Osteocyte (in vitro differentiated cells): ENCODE results near the gene IRF7. TPM values are rescaled to one million over a fixed set of nuclear protein-coding genes. Genes with fewer than 3 reads are reported as not detected.

ENCODE experiments used
- DNase-seq: peaks from one replicate; pipeline ENCODE4 v3.0.0; 2021; ENCODE audit warnings: mixed read lengths; ENCODE audit not compliant: unreplicated experiment; ENCODE audit errors: extremely low spot score
- H3K27ac Mint-ChIP-seq: one replicate; pipeline ENCODE4 v1.8.0; 2021; ENCODE audit warnings: mild to moderate bottlenecking, mixed read lengths; ENCODE audit not compliant: unreplicated experiment
- H3K27me3 Mint-ChIP-seq: one replicate; pipeline ENCODE4 v1.8.0; 2021; ENCODE audit warnings: mixed read lengths; ENCODE audit not compliant: unreplicated experiment
- H3K36me3 Mint-ChIP-seq: one replicate; pipeline ENCODE4 v1.8.0; 2021; ENCODE audit warnings: mixed read lengths; ENCODE audit not compliant: unreplicated experiment
- H3K4me1 Mint-ChIP-seq: one replicate; pipeline ENCODE4 v1.8.0; 2021; ENCODE audit warnings: mixed read lengths; ENCODE audit not compliant: unreplicated experiment
- H3K4me3 Mint-ChIP-seq: one replicate; pipeline ENCODE4 v1.8.0; 2021; ENCODE audit warnings: mild to moderate bottlenecking, moderate library complexity, mixed read lengths; ENCODE audit not compliant: unreplicated experiment
- H3K9me3 Mint-ChIP-seq: one replicate; pipeline ENCODE4 v1.8.0; 2021; ENCODE audit warnings: mixed read lengths; ENCODE audit not compliant: unreplicated experiment
- total RNA-seq: library from RNA; stranded (reverse); gene quantifications from 2 replicates; pipeline ENCODE4 v1.2.1, GENCODE V29; 2021
- TF ChIP-seq, protein P1 (sequence below): fragments of 200-600 bp; sonication (generic); IDR thresholded peaks from 2 replicates; pipeline ENCODE4 v1.5.0; 2021; ENCODE audit warnings: antibody characterized with exemption, mild to moderate bottlenecking, moderate library complexity

The IRF7 gene
- total RNA-seq, 1 donor from 2014 or later: 15.4 TPM

DNA sequence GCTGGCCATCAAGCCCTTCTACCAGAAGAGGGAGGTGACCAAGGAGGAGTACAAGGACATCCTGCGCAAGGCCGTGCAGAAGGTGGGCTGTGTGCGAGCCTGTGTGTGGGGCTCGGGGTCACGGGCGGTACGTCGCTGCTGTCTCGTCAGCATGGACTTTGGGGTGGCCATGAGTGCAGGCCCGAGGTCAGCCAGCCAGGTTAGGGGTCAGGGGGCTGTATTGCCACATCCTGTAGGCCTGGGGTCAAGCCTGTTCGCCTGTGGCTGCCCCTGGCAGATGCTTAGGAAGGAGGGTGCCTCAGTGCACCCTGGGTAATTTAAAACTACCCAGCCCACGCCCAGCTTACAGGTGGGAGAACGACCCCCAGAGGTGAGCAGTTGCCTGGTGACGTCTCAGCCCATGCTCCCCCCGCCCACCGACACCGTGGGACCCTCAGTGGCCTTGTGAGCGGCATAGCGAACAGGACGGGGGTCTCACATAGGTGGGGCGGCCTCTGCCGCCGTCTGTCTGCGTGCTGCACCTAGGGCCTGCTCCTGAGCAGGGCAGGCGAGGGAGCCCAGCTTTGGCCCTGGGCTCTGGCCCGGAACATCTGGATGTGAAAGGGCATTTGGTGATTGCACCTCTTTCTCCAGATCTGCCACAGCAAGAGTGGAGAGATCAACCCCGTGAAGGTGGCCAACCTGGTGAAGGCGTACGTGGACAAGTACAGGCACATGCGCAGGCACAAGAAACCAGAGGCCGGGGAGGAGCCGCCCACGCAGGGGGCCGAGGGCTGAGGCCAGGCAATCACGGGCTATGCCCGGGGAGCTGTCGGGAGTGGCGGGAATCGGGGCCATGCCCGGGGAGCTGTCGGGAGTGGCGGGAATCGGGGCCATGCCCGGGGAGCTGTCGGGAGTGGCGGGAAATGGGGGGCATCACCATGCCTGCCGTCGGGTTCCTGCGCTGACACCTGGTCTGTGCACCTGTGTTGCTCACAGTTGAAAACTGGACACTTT is 4.5 kb downstream of the IRF7 start:
- Mint-ChIP-seq H3K9me3 (no peaks in the 10 kb centered on the region), H3K4me3 (no peak overlapping the region), H3K4me1 (peaks cover 10% of the 10 kb centered on the region), H3K27me3 (no peaks in the 10 kb centered on the region), H3K36me3 (peaks cover 24% of the 10 kb centered on the region), H3K27ac (no peak overlapping the region)
- DNase-seq: no peak
- TF ChIP-seq, protein P1, sequence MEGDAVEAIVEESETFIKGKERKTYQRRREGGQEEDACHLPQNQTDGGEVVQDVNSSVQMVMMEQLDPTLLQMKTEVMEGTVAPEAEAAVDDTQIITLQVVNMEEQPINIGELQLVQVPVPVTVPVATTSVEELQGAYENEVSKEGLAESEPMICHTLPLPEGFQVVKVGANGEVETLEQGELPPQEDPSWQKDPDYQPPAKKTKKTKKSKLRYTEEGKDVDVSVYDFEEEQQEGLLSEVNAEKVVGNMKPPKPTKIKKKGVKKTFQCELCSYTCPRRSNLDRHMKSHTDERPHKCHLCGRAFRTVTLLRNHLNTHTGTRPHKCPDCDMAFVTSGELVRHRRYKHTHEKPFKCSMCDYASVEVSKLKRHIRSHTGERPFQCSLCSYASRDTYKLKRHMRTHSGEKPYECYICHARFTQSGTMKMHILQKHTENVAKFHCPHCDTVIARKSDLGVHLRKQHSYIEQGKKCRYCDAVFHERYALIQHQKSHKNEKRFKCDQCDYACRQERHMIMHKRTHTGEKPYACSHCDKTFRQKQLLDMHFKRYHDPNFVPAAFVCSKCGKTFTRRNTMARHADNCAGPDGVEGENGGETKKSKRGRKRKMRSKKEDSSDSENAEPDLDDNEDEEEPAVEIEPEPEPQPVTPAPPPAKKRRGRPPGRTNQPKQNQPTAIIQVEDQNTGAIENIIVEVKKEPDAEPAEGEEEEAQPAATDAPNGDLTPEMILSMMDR: no peak

DNA sequence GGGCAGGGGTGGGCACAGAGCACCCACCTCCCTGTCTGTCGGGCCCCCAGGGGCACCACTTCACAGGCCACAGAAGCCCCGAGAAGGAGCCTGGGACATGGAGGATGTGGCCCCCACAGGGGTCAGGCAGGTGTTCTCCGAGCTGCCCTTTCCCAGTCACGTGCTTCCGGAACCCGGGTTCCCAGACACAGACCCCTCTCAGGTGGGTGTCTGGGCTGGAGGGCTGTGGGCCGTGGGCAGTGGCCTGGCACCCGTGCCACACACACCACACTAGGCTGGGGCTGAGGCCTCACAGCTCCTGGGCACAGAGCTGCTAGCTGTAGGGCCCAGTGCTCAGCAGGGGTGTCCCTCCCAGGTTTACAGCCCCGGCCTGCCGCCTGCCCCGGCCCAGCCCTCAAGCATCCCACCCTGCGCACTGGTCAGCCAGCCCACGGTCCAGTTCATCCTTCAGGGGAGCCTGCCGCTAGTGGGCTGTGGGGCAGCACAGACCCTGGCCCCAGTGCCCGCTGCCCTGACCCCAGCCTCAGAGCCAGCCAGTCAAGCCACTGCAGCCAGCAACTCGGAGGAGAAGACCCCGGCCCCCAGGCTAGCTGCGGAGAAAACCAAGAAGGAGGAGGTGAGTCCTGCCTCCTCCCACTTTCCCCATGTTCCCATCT is 5.5 kb downstream of the IRF7 start:
- no peak overlapping the region for H3K27ac Mint-ChIP-seq

DNA sequence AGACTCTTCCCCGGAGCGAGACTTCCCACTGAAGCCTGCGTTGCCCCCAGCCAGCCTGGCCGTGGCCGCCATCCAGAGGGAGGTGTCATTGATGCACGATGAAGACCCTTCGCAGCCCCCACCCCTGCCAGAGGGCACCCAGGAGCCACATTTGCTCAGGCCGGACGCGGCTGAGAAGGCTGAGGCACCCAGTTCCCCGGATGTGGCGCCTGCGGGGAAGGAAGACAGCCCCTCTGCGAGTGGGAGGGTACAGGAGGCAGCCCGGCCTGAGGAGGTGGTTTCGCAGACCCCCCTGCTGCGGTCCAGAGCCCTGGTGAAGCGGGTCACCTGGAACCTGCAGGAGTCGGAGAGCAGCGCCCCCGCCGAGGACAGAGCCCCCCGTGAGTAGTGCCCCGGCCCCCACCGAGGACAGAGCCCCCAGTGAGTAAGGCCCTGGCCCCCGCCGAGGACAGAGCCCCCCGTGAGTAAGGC is 6.4 kb downstream of the IRF7 start:
- peaks cover 28% of the 10 kb centered on the region for H3K36me3 Mint-ChIP-seq
- H3K4me3 Mint-ChIP-seq: no peak overlapping the region
- TF ChIP-seq, protein P1: no peak
- H3K4me1 Mint-ChIP-seq: peaks cover 2% of the 10 kb centered on the region
- no peak overlapping the region for H3K27ac Mint-ChIP-seq
- no peaks in the 10 kb centered on the region for H3K27me3 Mint-ChIP-seq
- DNase-seq: no peak
- H3K9me3 Mint-ChIP-seq: no peaks in the 10 kb centered on the region

More for the DNA sequence above, 5.5 kb downstream of the IRF7 start:
- Mint-ChIP-seq H3K9me3 (no peaks in the 10 kb centered on the region), H3K27me3 (no peaks in the 10 kb centered on the region), H3K4me3 (no peak overlapping the region), H3K36me3 (peaks cover 24% of the 10 kb centered on the region), H3K4me1 (peaks cover 5% of the 10 kb centered on the region)
- DNase-seq: no peak
- TF ChIP-seq, protein P1: no peak

DNA sequence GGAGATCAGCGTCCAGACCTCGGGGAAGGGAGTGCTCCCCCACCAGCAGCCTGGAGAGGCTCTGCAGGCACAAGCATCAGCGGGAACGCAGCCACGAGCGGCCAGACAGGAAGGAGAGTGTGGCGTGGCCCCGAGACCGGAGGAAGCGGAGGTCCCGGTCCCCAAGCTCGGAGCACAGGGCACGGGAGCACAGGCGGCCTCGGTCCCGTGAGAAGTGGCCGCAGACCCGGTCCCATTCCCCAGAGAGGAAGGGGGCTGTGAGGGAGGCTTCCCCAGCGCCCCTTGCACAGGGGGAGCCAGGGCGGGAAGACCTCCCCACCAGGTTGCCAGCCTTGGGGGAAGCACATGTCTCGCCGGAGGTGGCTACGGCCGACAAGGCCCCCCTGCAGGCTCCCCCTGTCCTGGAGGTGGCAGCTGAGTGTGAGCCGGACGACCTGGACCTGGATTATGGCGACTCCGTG is 6.9 kb downstream of the IRF7 start:
- H3K4me3 Mint-ChIP-seq: no peak overlapping the region
- no peaks in the 10 kb centered on the region for H3K27me3 Mint-ChIP-seq
- H3K36me3 Mint-ChIP-seq: peaks cover 33% of the 10 kb centered on the region
- DNase-seq: no peak
- TF ChIP-seq, protein P1: no peak
- no peaks in the 10 kb centered on the region for H3K9me3 Mint-ChIP-seq
- H3K4me1 Mint-ChIP-seq: peaks cover 2% of the 10 kb centered on the region
- H3K27ac Mint-ChIP-seq: no peak overlapping the region
